ENCODE measurements around the gene OR4D2. TPM values are rescaled to one million over a fixed set of nuclear protein-coding genes. Genes with fewer than 3 reads are reported as not detected.
A peak's percentile ranks its signal among the peaks of the same experiment; 100 is the strongest.

OR4D2 gene
- total and polyA plus RNA-seq, 2 of the 8 experiments (the other 6 are each of a cell fraction or from before 2014, with no cell fraction given): not detected

DNA sequence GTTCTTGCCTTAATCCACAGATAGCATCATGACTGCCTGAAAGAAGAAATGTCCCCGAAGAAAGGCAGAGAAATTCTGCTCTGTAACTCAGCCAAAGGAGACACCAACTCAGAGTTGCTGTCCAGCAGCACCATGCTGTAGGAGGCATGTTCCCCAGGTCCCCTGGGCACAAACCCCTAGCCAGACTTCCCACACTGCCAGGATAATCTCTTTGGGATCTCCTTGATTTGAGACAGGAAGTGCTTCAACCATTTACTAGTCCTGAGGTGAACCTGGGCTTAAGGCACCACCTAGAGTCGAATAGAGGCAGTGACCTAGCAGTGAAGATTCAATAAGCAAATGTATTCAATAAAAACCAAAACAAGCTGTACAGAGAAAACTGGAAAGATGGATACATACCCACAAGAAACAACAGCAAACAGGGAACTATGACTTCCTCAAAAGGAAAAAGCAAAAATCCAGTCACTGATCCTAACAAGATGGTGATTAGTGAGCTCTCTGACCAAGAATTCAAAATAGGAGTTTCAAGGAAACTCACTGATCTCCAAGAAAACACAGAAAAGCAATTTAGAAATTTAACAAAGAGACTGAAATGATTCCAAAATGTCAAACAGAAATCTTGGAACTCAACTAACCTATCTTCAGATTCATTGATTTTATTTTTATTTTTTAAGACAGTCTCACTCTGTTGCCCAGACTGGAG lies 5.7 kb downstream of the OR4D2 start:
- Histone ChIP-seq H3K4me3 (ENCODE audit: extremely low read depth in 1 of 4, insufficient read depth in 2 of 4, low read depth in 3 of 4, low read length in 4 of 4) (no peak overlapping the region), H3K9ac (replicated peaks in 1 of 4; ENCODE audit: extremely low read depth in 1 of 4, low read depth in 3 of 4, low read length in 3 of 4) (no peak overlapping the region), H3K56ac (replicated peaks; ENCODE audit: insufficient read length, low read depth, low read length) (no peak overlapping the region), H3K23me2 (ENCODE audit: low read depth, low read length) (no peaks in the 10 kb centered on the region), H4K8ac (ENCODE audit: extremely low read depth, insufficient read depth, low read length) (no peak overlapping the region), H2BK120ac (replicated peaks; ENCODE audit: low read depth, low read length) (no peak overlapping the region), H3K14ac (ENCODE audit: insufficient read length) (no peak overlapping the region), H2BK20ac (ENCODE audit: low read length) (no peak overlapping the region), H3K27me3 (replicated peaks in 1 of 4; ENCODE audit: control insufficient read depth in 3 of 4, extremely low read depth in 1 of 4, insufficient read depth in 3 of 4, low read length in 3 of 4) (peaks cover 0 to 3% (median 2%) of the 10 kb centered on the region in 4 experiments; a peak in 1 of 7 replicates), H3K4me1 (replicated peaks in 1 of 4; ENCODE audit: control insufficient read depth in 3 of 4, insufficient read depth in 4 of 4, low read length in 3 of 4) (no peaks in the 10 kb centered on the region), H3K4me2 (ENCODE audit: insufficient read depth in 1 of 2, low read depth in 2 of 2, low read length in 2 of 2) (no peak overlapping the region), H3K27ac (ENCODE audit: low read depth, low read length) (no peak overlapping the region), H3K79me2 (ENCODE audit: control insufficient read depth in 1 of 2, insufficient read depth in 2 of 2, low read length in 2 of 2) (no peaks in the 10 kb centered on the region), H2BK12ac (ENCODE audit: low read depth, low read length) (no peak overlapping the region), H2AFZ (ENCODE audit: low read length) (0 out of 2 replicates have a peak overlapping the region, but pooled peaks have one; percentile 8), H3K36me3 (ENCODE audit: control insufficient read depth in 2 of 4, insufficient read depth in 4 of 4, low read length in 3 of 4) (no peaks in the 10 kb centered on the region), H3K23ac (ENCODE audit: insufficient read length) (no peak overlapping the region), H3K9me3 (ENCODE audit: insufficient read depth in 2 of 2, low read depth in 1 of 2, low read length in 1 of 2) (no peaks in the 10 kb centered on the region), H4K91ac (replicated peaks; ENCODE audit: insufficient read length, low read length) (no peak overlapping the region), H4K5ac (ENCODE audit: insufficient read length, low read depth, low read length) (no peak overlapping the region), H4K20me1 (replicated peaks in 1 of 2; ENCODE audit: control insufficient read depth in 1 of 2, insufficient read depth in 2 of 2, low read length in 2 of 2) (peaks cover 0 to 4% of the 10 kb centered on the region in 2 experiments), H2BK15ac (ENCODE audit: low read length) (no peak overlapping the region), H2AK5ac (ENCODE audit: low read depth, low read length) (no peak overlapping the region), H3K4ac (replicated peaks; ENCODE audit: insufficient read length, low read depth, low read length) (no peak overlapping the region), H3K18ac (ENCODE audit: extremely low read depth, low read length) (no peak overlapping the region), H3K79me1 (ENCODE audit: low read depth, low read length) (no peaks in the 10 kb centered on the region), H2BK5ac (ENCODE audit: low read depth, low read length) (no peak overlapping the region)
- CTCF ChIA-PET (ENCODE audit: partially characterized antibody): interaction anchor here (0.6 to 11.5 kb wide), 22 partner anchors 9 to 464 kb away, joined by 3 to 71 read pairs (median 4); no protein-coding TSS in a partner anchor
- POLR2A ChIA-PET (ENCODE audit: partially characterized antibody): no interaction called here
- FAIRE-seq: peak; percentile 97
- DNase-seq (ENCODE audit: low read depth in 1 of 2, low spot score in 2 of 2): no peak
- WGBS, 2 experiments (ENCODE audit: extremely low coverage in 1 of 2, insufficient coverage in 1 of 2, insufficient read length in 1 of 2, insufficient replicate concordance in 2 of 2, low coverage in 1 of 2, low lambda C conversion rate in 2 of 2, missing lambda C conversion rate in 1 of 2): 45% methylated on average over 2 of the region's 2 CpGs; no CpG with 5 or more reads in 1 of the 2 experiments
- TF ChIP-seq SIN3A (conservative IDR thresholded peaks at IDR 0.05 in 1 of 2, IDR thresholded peaks at IDR 0.05 in 1 of 2; ENCODE audit: low read depth in 1 of 2, low read length in 2 of 2) (peak in 1 of 2 experiments; percentile 79; a peak in 2 of 4 replicates), ATF2 (IDR thresholded peaks at IDR 0.05; ENCODE audit: low read length) (no peak), CEBPB (IDR thresholded peaks at IDR 0.05; ENCODE audit: low read depth, low read length) (no peak), TBP (IDR thresholded peaks at IDR 0.05; ENCODE audit: low read depth, low read length) (no peak), GABPA (IDR thresholded peaks at IDR 0.05; ENCODE audit: borderline replicate concordance, insufficient read depth, low read length) (no peak), SRF (IDR thresholded peaks at IDR 0.05; ENCODE audit: low read depth, low read length) (no peak), FOSL1 (IDR thresholded peaks at IDR 0.05; ENCODE audit: insufficient read depth, low read depth, low read length) (no peak), RBBP5 (IDR thresholded peaks at IDR 0.05; ENCODE audit: borderline replicate concordance, low read depth, low read length) (no peak), SAP30 (IDR thresholded peaks at IDR 0.05; ENCODE audit: insufficient read depth, insufficient replicate concordance, low read length) (no peak), TAF1 (IDR thresholded peaks at IDR 0.05; ENCODE audit: low read depth, low read length) (no peak), SIRT6 (IDR thresholded peaks at IDR 0.05; ENCODE audit: low read length) (no peak)
